ENCODE data around the gene HSF4.

DNA sequence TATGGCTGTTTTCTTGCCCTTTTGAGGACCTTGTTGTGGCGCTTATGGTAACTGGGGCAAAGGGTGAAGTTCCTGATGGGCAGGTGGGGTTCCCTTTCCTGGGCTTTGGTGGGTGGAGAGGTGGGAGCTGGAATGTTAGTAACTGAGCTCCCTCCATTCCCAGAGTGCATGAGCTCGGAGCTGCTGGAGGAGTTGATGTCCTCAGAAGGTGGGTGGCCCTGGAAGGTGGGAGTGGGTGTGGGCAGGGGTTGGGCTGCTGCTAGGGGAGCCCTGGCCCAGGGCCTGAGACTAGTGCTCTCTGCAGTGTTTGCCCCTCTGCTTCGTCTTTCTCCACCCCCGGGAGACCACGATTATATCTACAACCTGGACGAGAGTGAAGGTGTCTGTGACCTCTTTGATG is 33.2 kb downstream of the HSF4 start:
- no peak for TF ChIP-seq POLR2AphosphoS5 (IDR thresholded peaks at IDR 0.05; ENCODE audit: low read depth, low read length)
- TF ChIP-seq POLR2A (IDR thresholded peaks at IDR 0.05; ENCODE audit: low read depth, low read length) = no peak
- no peak for TF ChIP-seq TAF1 (IDR thresholded peaks at IDR 0.05; ENCODE audit: borderline replicate concordance, low read depth, low read length)

Measured in GM12892 (cell line).